Panc1 (cell line): ENCODE measurements around the gene AATK. TPM values are rescaled to one million over a fixed set of nuclear protein-coding genes. Genes with fewer than 3 reads are reported as not detected.

Source experiments
- ATAC-seq: fragments of 200-7000 bp; cut with Tn5 transposase; 2 replicates; pipeline ENCODE4 v1.9.1; 2020; ENCODE audit warnings: mild to moderate bottlenecking, moderate library complexity
- BruUV-seq: library from RNA; stranded (reverse); fragments of 400-500 nt; replicated peaks from 2 replicates; lab custom pipeline; 2021; lab: Mats Ljungman, UMichigan
- CTCF ChIA-PET: fragments of 300-600 bp; sonication (Branson Sonifier 250); formaldehyde crosslinking; loops from one replicate; lab custom pipeline; 2022; ENCODE audit warnings: antibody characterized with exemption; lab: Charles Lee
- POLR2A ChIA-PET: fragments of 300-600 bp; sonication (Branson Sonifier 250); formaldehyde crosslinking; loops from one replicate; lab custom pipeline; 2022; ENCODE audit warnings: antibody characterized with exemption; lab: Charles Lee
- DNase-seq: peaks from one replicate; pipeline ENCODE4 v3.0.0-alpha.2; 2010; ENCODE audit warnings: low read depth, low spot score
- H3K27ac ChIP-seq: 2 replicates; pipeline ENCODE4 v1.5.1; 2011; ENCODE audit warnings: mild to moderate bottlenecking, low read length, inconsistent platforms
- H3K27me3 ChIP-seq: fragments of 200-500 bp; sonication (Bioruptor generic); 2 replicates; pipeline ENCODE4 v1.6.0; 2014; ENCODE audit warnings: low read length, inconsistent platforms; ENCODE audit not compliant: control insufficient read depth, insufficient read depth
- H3K36me3 ChIP-seq: fragments of 200-500 bp; sonication (Bioruptor generic); 2 replicates; pipeline ENCODE4 v1.5.1; 2014; ENCODE audit warnings: inconsistent platforms, mild to moderate bottlenecking, low read length, moderate library complexity; ENCODE audit not compliant: control insufficient read depth, insufficient read depth
- H3K4me1 ChIP-seq: 2 replicates; pipeline ENCODE4 v1.5.1; 2011; ENCODE audit warnings: inconsistent platforms, mild to moderate bottlenecking, low read length, moderate library complexity; ENCODE audit not compliant: control insufficient read depth, insufficient read depth
- H3K4me3 ChIP-seq, 2 experiments: 2 replicates each; pipeline ENCODE4 v1.5.1; 2011 to 2012; ENCODE audit warnings: low read depth in 2 of 2, low read length in 2 of 2, mild to moderate bottlenecking in 2 of 2, inconsistent platforms in 1 of 2, moderate library complexity in 1 of 2
- H3K9me3 ChIP-seq: fragments of 200-500 bp; sonication (Bioruptor generic); 2 replicates; pipeline ENCODE4 v1.5.1; 2014; ENCODE audit warnings: low read depth, mild to moderate bottlenecking, inconsistent platforms, low read length, moderate library complexity; ENCODE audit not compliant: control insufficient read depth, insufficient read depth
- CTCF ChIP-seq: fragments of 450-650 bp; IDR thresholded peaks from 2 replicates; pipeline ENCODE4 v1.5.1; 2017; ENCODE audit warnings: mild to moderate bottlenecking
- POLR2AphosphoS5 ChIP-seq: IDR thresholded peaks from 2 replicates; pipeline ENCODE4 v1.6.1; 2012; ENCODE audit warnings: mild to moderate bottlenecking, low read depth, low read length, moderate library complexity
- REST ChIP-seq, 2 experiments: IDR thresholded peaks; 2 replicates each; pipeline ENCODE4 v1.6.1; 2011 to 2012; ENCODE audit warnings: low read depth in 2 of 2, control low read depth in 1 of 2, low read length in 1 of 2, mild to moderate bottlenecking in 1 of 2, moderate library complexity in 1 of 2; ENCODE audit not compliant: insufficient read depth in 1 of 2
- SIN3A ChIP-seq: IDR thresholded peaks from 2 replicates; pipeline ENCODE4 v1.6.1; 2012; ENCODE audit warnings: low read depth, mild to moderate bottlenecking, low read length, moderate library complexity, borderline replicate concordance; ENCODE audit not compliant: insufficient read depth
- TCF7L2 ChIP-seq: IDR thresholded peaks from 2 replicates; pipeline ENCODE4 v1.6.1; 2011; ENCODE audit warnings: mild to moderate bottlenecking, low read depth, low read length, inconsistent platforms
- in situ Hi-C: cut with HindIII; loops from 2 replicates; pipeline ENCODE4 v1.10.0; 2016; ENCODE audit warnings: low sequenced_read_pairs, low pct_unique_long_range_greater_than_20kb
- intact Hi-C: fragments of 100-400 bp; cut with micrococcal nuclease; formaldehyde crosslinking; loops from one replicate; pipeline ENCODE4 v1.10.0; 2022; ENCODE audit not compliant: unreplicated experiment
- total RNA-seq: library from RNA; stranded (reverse); gene quantifications from one replicate; pipeline ENCODE4 v1.2.1, GENCODE V29; 2021; ENCODE audit not compliant: unreplicated experiment

Gene AATK
- total RNA-seq, 1 experiment from 2014 or later = 3.7 TPM

- no peak for TF ChIP-seq POLR2AphosphoS5
- no peak for TF ChIP-seq CTCF
- no peak for TF ChIP-seq SIN3A
- no peak for TF ChIP-seq TCF7L2
- no peak for TF ChIP-seq REST (IDR thresholded peaks at IDR 0.05; ENCODE audit: insufficient read depth in 1 of 2, low read depth in 2 of 2, low read length in 1 of 2)
- H3K27ac ChIP-seq = no peak overlapping the region
- H3K27me3 ChIP-seq = no peaks in the 10 kb centered on the region
- no peak overlapping the region for H3K4me3 ChIP-seq
- intact Hi-C loops = no loop called here
- no peaks in the 10 kb centered on the region; the same call in 1 of the 2 replicates for H3K4me1 ChIP-seq
- ChIA-PET POLR2A (no interaction called here), CTCF (no interaction called here)
- in situ Hi-C loops = no loop called here
- no peaks in the 10 kb centered on the region for H3K9me3 ChIP-seq
- no TSS peak for BruUV-seq
- H3K36me3 ChIP-seq = no peaks in the 10 kb centered on the region
- no peak for DNase-seq
- 0 out of 2 replicates have a peak, but pooled peaks have one; percentile 39 for ATAC-seq
Observed at GRCh38 chr17:81178136-81179091, 12.4 kb upstream of the AATK start.

GRCh38 chr17:81176666-81177065 lies 10.6 kb upstream of the AATK start:
- no peak overlapping the region for H3K27ac ChIP-seq
- no peaks in the 10 kb centered on the region for H3K9me3 ChIP-seq
- no peak for DNase-seq
- H3K4me3 ChIP-seq = no peak overlapping the region
- POLR2A ChIA-PET = interaction anchor here (0.7 kb wide), 1 partner anchor 340 kb away, joined by 10 read pairs; no protein-coding TSS in a partner anchor
- no peak for TF ChIP-seq CTCF
- no peak for TF ChIP-seq POLR2AphosphoS5
- TF ChIP-seq TCF7L2 = no peak
- no peak for TF ChIP-seq REST (IDR thresholded peaks at IDR 0.05; ENCODE audit: insufficient read depth in 1 of 2, low read depth in 2 of 2, low read length in 1 of 2)
- BruUV-seq = no TSS peak
- H3K4me1 ChIP-seq = no peaks in the 10 kb centered on the region; the same call in 1 of the 2 replicates
- no peaks in the 10 kb centered on the region for H3K36me3 ChIP-seq
- in situ Hi-C loops (no loop called here), intact Hi-C loops (no loop called here)
- CTCF ChIA-PET = interaction anchor here (0.6 to 0.7 kb wide), 2 partner anchors 33 to 69 kb away, joined by 3 read pairs; no protein-coding TSS in a partner anchor
- ATAC-seq = no peak
- H3K27me3 ChIP-seq = no peaks in the 10 kb centered on the region
